Epithelial cell of esophagus (primary cell): ENCODE measurements around the gene SVBP.

Experiments used
- DNase-seq: peaks from one replicate; pipeline ENCODE4 v3.0.0; 2010; ENCODE audit warnings: low read depth
- H3K4me3 ChIP-seq: 2 replicates; pipeline ENCODE4 v1.5.1; 2011; ENCODE audit warnings: mild to moderate bottlenecking, low read length, control low read depth
- TF ChIP-seq, protein P1 (sequence below): IDR thresholded peaks from 2 replicates; pipeline ENCODE4 v1.5.1; 2011; ENCODE audit warnings: low read depth, mild to moderate bottlenecking, low read length, control low read depth, inconsistent platforms; ENCODE audit not compliant: insufficient read depth; ENCODE audit errors: missing control alignments

The SVBP gene

GRCh38 chr1:42846257-42847110, 29.3 kb upstream of the SVBP start, which contains the start of gene ZNF691:
ZNF691 (plus strand) TSS chr1:42846613; CDS start chr1:42849659, 3,046 bp downstream.
- TF ChIP-seq, protein P1, sequence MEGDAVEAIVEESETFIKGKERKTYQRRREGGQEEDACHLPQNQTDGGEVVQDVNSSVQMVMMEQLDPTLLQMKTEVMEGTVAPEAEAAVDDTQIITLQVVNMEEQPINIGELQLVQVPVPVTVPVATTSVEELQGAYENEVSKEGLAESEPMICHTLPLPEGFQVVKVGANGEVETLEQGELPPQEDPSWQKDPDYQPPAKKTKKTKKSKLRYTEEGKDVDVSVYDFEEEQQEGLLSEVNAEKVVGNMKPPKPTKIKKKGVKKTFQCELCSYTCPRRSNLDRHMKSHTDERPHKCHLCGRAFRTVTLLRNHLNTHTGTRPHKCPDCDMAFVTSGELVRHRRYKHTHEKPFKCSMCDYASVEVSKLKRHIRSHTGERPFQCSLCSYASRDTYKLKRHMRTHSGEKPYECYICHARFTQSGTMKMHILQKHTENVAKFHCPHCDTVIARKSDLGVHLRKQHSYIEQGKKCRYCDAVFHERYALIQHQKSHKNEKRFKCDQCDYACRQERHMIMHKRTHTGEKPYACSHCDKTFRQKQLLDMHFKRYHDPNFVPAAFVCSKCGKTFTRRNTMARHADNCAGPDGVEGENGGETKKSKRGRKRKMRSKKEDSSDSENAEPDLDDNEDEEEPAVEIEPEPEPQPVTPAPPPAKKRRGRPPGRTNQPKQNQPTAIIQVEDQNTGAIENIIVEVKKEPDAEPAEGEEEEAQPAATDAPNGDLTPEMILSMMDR, result peak; percentile 55
- DNase-seq, result peak; percentile 98
- H3K4me3 ChIP-seq, result peak within 1 kb of the TSS; percentile 88

DNA sequence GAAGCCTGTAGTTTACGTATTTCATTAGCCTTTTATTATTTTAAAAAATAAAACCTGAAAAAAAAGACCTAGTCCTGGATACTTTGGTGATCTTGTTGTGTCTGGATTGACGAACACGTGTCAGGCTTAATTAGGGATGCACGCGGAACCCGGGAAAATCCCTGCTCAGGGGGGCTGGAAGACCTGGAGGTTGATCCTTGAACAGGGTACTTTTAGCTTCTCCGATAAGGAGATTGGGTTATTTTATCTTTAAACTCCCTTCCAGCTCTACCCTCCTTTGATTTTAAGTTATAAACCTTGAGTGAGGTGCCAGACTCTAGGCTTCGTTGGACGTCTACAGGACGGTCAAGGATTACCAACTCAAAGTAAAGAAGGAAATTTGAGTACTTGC, 28.7 kb upstream of the SVBP start:
- DNase-seq, result peak; percentile 13
- H3K4me3 ChIP-seq, result peak overlapping the region; percentile 88
- TF ChIP-seq, protein P1, result no peak

DNA sequence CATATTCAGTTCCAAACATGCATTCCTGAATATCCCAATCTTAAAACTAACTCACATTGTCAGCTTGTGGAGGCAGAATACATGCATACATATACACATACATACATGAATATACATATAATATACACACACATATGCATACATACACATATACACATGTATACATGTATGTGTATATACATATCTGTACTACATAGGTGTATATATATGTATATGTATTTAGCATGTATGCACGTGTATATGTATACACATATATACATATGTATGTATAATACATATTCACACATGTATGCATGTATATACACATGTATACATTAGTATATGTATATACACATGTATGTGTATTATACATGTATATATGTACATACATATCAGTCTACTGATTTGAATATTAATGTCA, 28.0 kb upstream of the SVBP start:
- DNase-seq, result no peak
- TF ChIP-seq, protein P1, result no peak
- H3K4me3 ChIP-seq, result no peak overlapping the region

DNA sequence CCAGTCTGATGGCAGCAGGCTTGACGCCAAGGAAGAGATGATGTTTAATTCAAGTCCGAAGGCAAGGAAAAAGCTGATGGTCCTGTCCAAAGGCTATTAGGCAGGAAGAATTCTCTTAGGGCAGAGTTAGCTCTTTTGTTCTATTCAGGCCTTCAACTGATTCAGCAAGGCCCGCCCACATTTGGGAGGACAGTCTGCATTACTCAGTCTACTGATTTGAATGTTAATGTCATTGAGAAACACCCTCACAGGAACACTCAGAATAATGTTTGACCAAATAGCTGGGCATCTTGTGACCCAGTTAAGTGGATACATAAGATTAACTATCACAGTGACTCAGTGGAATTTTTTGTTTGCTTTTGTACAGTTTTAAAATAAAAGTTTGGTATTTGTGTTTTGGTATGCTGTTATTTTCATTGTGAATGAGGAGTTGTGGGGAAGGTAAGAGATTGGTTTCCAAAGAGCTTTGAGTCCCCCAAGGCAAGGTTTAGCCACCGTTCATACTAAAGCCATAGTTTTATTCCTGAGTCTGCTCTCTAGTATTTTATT, 27.5 kb upstream of the SVBP start:
- DNase-seq, result peak; percentile 73
- no peak overlapping the region for H3K4me3 ChIP-seq
- TF ChIP-seq, protein P1, result no peak

- TF ChIP-seq, protein P1, result no peak
These were observed 24.4 kb upstream of the SVBP start for GRCh38 chr1:42841440-42842147.

GRCh38 chr1:42841010-42841409, 23.8 kb upstream of the SVBP start:
- no peak for DNase-seq
- no peak overlapping the region for H3K4me3 ChIP-seq
- TF ChIP-seq, protein P1, result no peak

More at GRCh38 chr1:42841440-42842147, 24.4 kb upstream of the SVBP start:
- no peak for DNase-seq
- no peak overlapping the region for H3K4me3 ChIP-seq
